ENCODE results near the gene ELMO3. TPM values are rescaled to one million over a fixed set of nuclear protein-coding genes. Genes with fewer than 3 reads are reported as not detected.
A peak's percentile ranks its signal among the peaks of the same experiment; 100 is the strongest.

ELMO3 gene
- total and polyA plus RNA-seq, 4 donors = 6.5 to 22.5 (median 15.5) TPM

DNA sequence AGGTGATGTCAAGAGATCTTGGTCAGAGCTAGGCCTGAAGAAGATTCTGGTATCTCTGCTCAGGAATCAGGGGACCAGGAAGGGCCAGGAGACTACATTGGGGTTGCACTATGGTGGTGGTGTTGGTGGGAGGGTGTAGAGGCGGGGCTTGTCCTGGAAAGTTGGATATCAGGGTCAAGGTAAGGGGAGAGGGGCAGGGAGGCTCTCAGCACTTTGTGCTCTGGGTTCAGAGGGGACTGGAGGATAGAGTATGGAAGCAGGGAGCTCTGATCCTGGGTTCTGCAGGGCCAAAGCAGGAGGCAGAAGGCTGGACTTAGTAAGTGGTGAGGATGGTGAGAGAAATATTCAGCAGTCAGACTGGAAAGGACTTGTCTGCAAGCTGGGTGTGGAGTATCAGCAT lies 25.6 kb upstream of the ELMO3 start:
- H3K4me1 ChIP-seq (ENCODE audit: control insufficient read depth in 5 of 5, insufficient read depth in 5 of 5, low read length in 5 of 5) = peaks cover 0 to 66% (median 21%) of the 10 kb centered on the region in 5 donors
- peaks cover 0 to 1% (median 0%) of the 10 kb centered on the region in 4 donors for H3K36me3 ChIP-seq (ENCODE audit: control insufficient read depth in 4 of 4, insufficient read depth in 4 of 4, low read length in 4 of 4)
- no peak for ATAC-seq (ENCODE audit: insufficient read depth, low FRiP score)
- 94 to 95% methylated on average over 1 of the region's 1 CpG for WGBS, 2 donors
- no peak overlapping the region for H3K9ac ChIP-seq (ENCODE audit: insufficient read depth in 1 of 2, low read length in 2 of 2)
- no peak overlapping the region for H3K4me3 ChIP-seq
- peaks cover 0 to 29% (median 13%) of the 10 kb centered on the region in 3 donors for H3K27me3 ChIP-seq (ENCODE audit: control insufficient read depth in 3 of 3, insufficient read depth in 3 of 3, low read length in 2 of 3)
- H3K9me3 ChIP-seq (ENCODE audit: control insufficient read depth in 4 of 4, insufficient read depth in 3 of 4, low read length in 3 of 4) = no peaks in the 10 kb centered on the region
- TF ChIP-seq, protein P1, sequence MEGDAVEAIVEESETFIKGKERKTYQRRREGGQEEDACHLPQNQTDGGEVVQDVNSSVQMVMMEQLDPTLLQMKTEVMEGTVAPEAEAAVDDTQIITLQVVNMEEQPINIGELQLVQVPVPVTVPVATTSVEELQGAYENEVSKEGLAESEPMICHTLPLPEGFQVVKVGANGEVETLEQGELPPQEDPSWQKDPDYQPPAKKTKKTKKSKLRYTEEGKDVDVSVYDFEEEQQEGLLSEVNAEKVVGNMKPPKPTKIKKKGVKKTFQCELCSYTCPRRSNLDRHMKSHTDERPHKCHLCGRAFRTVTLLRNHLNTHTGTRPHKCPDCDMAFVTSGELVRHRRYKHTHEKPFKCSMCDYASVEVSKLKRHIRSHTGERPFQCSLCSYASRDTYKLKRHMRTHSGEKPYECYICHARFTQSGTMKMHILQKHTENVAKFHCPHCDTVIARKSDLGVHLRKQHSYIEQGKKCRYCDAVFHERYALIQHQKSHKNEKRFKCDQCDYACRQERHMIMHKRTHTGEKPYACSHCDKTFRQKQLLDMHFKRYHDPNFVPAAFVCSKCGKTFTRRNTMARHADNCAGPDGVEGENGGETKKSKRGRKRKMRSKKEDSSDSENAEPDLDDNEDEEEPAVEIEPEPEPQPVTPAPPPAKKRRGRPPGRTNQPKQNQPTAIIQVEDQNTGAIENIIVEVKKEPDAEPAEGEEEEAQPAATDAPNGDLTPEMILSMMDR (IDR thresholded peaks at IDR 0.05; ENCODE audit: control extremely low read depth, extremely low read depth) = no peak
- no peak for DNase-seq
- peak overlapping the region; percentile 82 to 89 for H3K27ac ChIP-seq (ENCODE audit: low read depth in 1 of 2, low read length in 1 of 2)

DNA sequence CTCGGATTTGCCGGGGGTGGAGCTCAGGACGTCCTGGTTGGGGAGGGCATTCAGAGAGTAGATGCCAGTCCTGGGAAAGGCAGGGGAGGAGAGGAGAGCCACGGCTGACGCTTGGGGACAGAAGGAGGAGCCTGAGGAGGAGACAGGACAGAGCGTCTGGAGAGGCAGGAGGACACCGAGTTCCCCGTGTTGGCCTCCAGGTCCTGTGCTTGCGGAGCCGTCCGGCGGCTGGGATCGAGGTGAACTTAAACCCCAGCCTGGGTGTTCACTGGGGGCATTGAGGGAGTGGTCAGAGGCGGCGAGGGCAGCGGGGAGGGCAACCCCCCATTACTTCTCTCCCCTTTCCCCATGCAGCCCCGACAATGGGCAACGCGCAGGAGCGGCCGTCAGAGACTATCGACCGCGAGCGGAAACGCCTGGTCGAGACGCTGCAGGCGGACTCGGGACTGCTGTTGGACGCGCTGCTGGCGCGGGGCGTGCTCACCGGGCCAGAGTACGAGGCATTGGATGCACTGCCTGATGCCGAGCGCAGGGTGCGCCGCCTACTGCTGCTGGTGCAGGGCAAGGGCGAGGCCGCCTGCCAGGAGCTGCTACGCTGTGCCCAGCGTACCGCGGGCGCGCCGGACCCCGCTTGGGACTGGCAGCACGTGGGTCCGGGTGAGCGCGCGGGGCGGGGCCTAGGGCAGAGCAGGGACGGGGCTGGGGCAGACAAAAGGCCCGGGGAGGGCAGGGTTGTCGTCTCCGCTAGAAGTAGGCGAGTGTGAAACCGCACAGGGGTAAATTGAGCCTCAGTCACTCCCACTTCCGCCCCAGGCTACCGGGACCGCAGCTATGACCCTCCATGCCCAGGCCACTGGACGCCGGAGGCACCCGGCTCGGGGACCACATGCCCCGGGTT lies 24.9 kb upstream of the ELMO3 start:
- H3K4me1 ChIP-seq (ENCODE audit: control insufficient read depth in 5 of 5, insufficient read depth in 5 of 5, low read length in 5 of 5) = peaks cover 0 to 70% (median 22%) of the 10 kb centered on the region in 5 donors
- 1 to 2% methylated on average over 59 to 71 of the region's 71 CpGs for WGBS, 2 donors
- H3K36me3 ChIP-seq (ENCODE audit: control insufficient read depth in 4 of 4, insufficient read depth in 4 of 4, low read length in 4 of 4) = peaks cover 0 to 1% (median 0%) of the 10 kb centered on the region in 4 donors
- ATAC-seq (ENCODE audit: insufficient read depth, low FRiP score) = peak; percentile 68
- H3K9ac ChIP-seq (ENCODE audit: insufficient read depth in 1 of 2, low read length in 2 of 2) = no peak overlapping the region
- DNase-seq = peak; percentile 71 to 81 (median 77)
- TF ChIP-seq, protein P1 (IDR thresholded peaks at IDR 0.05; ENCODE audit: control extremely low read depth, extremely low read depth) = peak; percentile 11
- peak overlapping the region; percentile 82 to 89 for H3K27ac ChIP-seq (ENCODE audit: low read depth in 1 of 2, low read length in 1 of 2)
- H3K9me3 ChIP-seq (ENCODE audit: control insufficient read depth in 4 of 4, insufficient read depth in 3 of 4, low read length in 3 of 4) = no peaks in the 10 kb centered on the region
- H3K4me3 ChIP-seq = peak overlapping the region; percentile 33
- peaks cover 0 to 22% (median 13%) of the 10 kb centered on the region in 3 donors for H3K27me3 ChIP-seq (ENCODE audit: control insufficient read depth in 3 of 3, insufficient read depth in 3 of 3, low read length in 2 of 3)

- Histone ChIP-seq H3K4me1 (ENCODE audit: control insufficient read depth in 5 of 5, insufficient read depth in 5 of 5, low read length in 5 of 5) (peaks cover 0 to 63% (median 22%) of the 10 kb centered on the region in 5 donors), H3K27me3 (ENCODE audit: control insufficient read depth in 3 of 3, insufficient read depth in 3 of 3, low read length in 2 of 3) (peaks cover 0 to 18% (median 13%) of the 10 kb centered on the region in 3 donors), H3K9me3 (ENCODE audit: control insufficient read depth in 4 of 4, insufficient read depth in 3 of 4, low read length in 3 of 4) (no peaks in the 10 kb centered on the region), H3K4me3 (no peak overlapping the region), H3K9ac (ENCODE audit: insufficient read depth in 1 of 2, low read length in 2 of 2) (no peak overlapping the region), H3K27ac (ENCODE audit: low read depth in 1 of 2, low read length in 1 of 2) (peak overlapping the region; percentile 82 to 89), H3K36me3 (ENCODE audit: control insufficient read depth in 4 of 4, insufficient read depth in 4 of 4, low read length in 4 of 4) (peaks cover 0 to 1% (median 0%) of the 10 kb centered on the region in 4 donors)
- DNase-seq (no peak), ATAC-seq (ENCODE audit: insufficient read depth, low FRiP score) (no peak)
- 34 to 54% methylated on average over 31 of the region's 31 CpGs for WGBS, 2 donors
- TF ChIP-seq, protein P1 (IDR thresholded peaks at IDR 0.05; ENCODE audit: control extremely low read depth, extremely low read depth) = no peak
These were observed 24.2 kb upstream of the ELMO3 start for GRCh38 chr16:67174706-67175231.

Data from lung (tissue), 12 donors.